Muscle layer of duodenum (tissue), 2 donors: Measurements from ENCODE around the gene NAA38.

Source experiments
- H3K27ac ChIP-seq: one replicate; pipeline ENCODE4 v1.7.0; 2013; ENCODE audit warnings: mild to moderate bottlenecking, low read length
- H3K27me3 ChIP-seq: one replicate; pipeline ENCODE4 v1.7.0; 2013; ENCODE audit warnings: low read depth, mild to moderate bottlenecking, control low read depth, low read length
- H3K36me3 ChIP-seq, 2 donors: one replicate each; pipeline ENCODE4 v1.7.0; 2013; ENCODE audit warnings: low read length in 2 of 2, control low read depth in 1 of 2, mild to moderate bottlenecking in 1 of 2; ENCODE audit not compliant: insufficient read depth in 2 of 2, control insufficient read depth in 1 of 2
- H3K4me1 ChIP-seq, 2 donors: one replicate each; pipeline ENCODE4 v1.7.0; 2013; ENCODE audit warnings: low read length in 2 of 2, mild to moderate bottlenecking in 2 of 2, control low read depth in 1 of 2, moderate library complexity in 1 of 2; ENCODE audit not compliant: insufficient read depth in 2 of 2, control insufficient read depth in 1 of 2
- H3K4me3 ChIP-seq, 2 donors: one replicate each; pipeline ENCODE4 v1.7.0; 2013; ENCODE audit warnings: low read length in 2 of 2, low read depth in 1 of 2, mild to moderate bottlenecking in 1 of 2
- H3K9me3 ChIP-seq, 2 donors: one replicate each; pipeline ENCODE4 v1.7.0; 2013; ENCODE audit warnings: low read length in 2 of 2, control low read depth in 1 of 2, mild to moderate bottlenecking in 1 of 2; ENCODE audit not compliant: control insufficient read depth in 1 of 2
- donor health status: healthy.

The NAA38 gene

DNA sequence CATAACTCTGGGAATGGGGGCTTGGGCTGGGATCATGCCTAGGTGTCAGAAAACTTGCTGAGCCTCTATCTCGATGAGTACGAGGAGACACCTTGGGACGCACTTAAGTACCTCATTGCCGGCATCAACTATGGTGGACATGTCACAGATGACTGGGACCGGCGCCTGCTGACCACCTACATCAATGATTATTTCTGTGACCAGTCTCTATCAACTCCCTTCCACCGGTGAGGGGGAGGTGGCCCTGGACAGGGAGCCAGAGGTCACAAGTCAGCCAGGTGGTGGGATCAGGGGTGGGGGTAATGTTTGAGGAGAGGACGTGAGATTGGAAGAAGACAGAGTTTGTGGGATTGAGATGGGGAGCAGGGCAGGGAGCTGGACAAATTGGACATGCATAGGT, 26.7 kb downstream of the NAA38 start:
- Histone ChIP-seq H3K4me3 (no peak overlapping the region), H3K27me3 (no peaks in the 10 kb centered on the region), H3K4me1 (peaks cover 0 to 8% of the 10 kb centered on the region in 2 donors)

DNA sequence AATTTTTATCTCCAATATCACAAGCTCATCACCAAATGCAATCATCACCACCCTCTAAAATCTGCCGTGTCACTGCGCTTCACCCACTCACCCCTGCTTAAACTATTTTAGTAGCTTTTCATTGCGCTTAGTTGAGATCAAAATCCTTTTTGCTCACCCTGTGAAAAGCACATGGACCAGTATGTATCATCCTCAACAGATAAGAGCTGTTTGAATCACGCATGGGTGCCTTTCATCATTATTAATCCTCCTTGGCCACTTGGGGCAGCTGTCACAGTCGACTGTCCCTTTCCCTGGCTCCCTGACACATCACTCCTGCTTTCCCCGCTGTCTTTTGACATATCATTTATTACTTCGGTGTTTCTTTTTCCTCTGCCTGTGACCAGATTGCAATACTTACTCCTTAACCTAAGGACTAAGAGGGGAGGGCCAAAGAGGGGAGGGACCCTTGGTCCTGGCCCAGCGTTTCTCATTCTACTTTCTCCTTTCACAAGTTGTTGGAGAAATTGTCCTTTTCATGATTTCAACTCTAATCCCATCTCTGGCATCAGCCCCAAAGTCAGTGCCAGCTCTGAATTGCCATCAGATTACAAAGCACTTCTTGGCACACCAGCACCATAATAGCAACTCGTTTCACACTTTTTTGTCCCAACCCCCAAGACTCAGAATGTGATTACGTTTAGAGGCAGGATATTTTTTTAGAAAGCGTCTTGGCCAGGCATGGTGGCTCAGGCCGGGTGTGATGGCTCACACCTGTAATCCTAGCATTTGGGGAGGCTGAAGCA, 32.0 kb downstream of the NAA38 start:
- Histone ChIP-seq H3K27me3 (no peaks in the 10 kb centered on the region), H3K36me3 (no peaks in the 10 kb centered on the region), H3K27ac (no peak overlapping the region), H3K4me3 (no peak overlapping the region), H3K4me1 (no peaks in the 10 kb centered on the region), H3K9me3 (no peaks in the 10 kb centered on the region)

More for the DNA sequence above, 26.7 kb downstream of the NAA38 start:
- H3K36me3 ChIP-seq, result no peaks in the 10 kb centered on the region
- H3K9me3 ChIP-seq, result no peaks in the 10 kb centered on the region
- no peak overlapping the region for H3K27ac ChIP-seq

DNA sequence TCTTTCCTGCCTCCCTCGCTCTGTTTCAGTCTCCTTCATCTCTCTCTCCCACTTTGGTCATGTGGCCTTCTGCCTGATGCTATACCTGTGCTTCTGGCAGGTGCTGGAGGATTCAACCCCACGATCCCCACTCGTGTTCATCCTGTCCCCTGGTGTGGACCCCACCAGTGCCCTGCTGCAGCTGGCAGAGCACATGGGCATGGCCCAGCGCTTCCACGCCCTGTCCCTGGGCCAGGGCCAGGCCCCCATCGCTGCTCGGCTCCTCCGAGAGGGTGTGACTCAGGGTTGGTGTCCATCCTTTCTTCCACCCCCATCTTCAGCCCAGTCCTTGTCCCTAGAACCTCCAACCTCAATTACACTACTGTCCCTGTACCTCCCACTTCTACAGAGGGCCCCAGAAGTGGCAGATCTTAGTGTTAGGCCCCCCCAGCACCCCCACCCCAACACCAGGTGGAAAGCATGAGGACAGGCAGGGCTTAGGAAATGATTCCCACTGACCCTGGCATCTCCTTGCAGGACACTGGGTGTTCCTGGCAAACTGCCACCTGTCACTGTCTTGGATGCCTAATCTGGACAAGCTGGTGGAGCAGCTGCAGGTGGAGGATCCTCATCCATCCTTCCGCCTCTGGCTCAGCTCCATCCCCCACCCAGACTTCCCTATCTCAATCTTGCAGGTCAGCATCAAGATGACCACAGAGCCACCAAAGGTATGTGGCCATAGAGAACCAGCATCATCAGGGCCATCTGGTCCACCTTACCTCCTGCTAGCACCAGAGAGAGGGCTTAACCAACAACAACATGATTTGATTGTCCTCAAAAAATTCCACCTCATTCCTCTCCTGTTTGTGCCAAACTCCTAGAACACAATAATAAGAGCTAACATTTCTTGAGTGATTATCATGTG, 33.1 kb downstream of the NAA38 start:
- no peaks in the 10 kb centered on the region for H3K27me3 ChIP-seq
- H3K4me1 ChIP-seq, result no peaks in the 10 kb centered on the region
- no peak overlapping the region for H3K4me3 ChIP-seq
- H3K27ac ChIP-seq, result no peak overlapping the region
- no peaks in the 10 kb centered on the region for H3K36me3 ChIP-seq
- H3K9me3 ChIP-seq, result no peaks in the 10 kb centered on the region

GRCh38 chr17:7823581-7824001, 33.8 kb downstream of the NAA38 start:
- Histone ChIP-seq H3K27me3 (no peaks in the 10 kb centered on the region), H3K4me3 (no peak overlapping the region), H3K36me3 (no peaks in the 10 kb centered on the region), H3K9me3 (no peaks in the 10 kb centered on the region), H3K27ac (no peak overlapping the region), H3K4me1 (no peaks in the 10 kb centered on the region)

GRCh38 chr17:7822126-7822525, 35.2 kb downstream of the NAA38 start:
- no peaks in the 10 kb centered on the region for H3K4me1 ChIP-seq
- no peak overlapping the region for H3K27ac ChIP-seq
- H3K36me3 ChIP-seq, result no peaks in the 10 kb centered on the region
- no peak overlapping the region for H3K4me3 ChIP-seq
- H3K9me3 ChIP-seq, result no peaks in the 10 kb centered on the region
- no peaks in the 10 kb centered on the region for H3K27me3 ChIP-seq

DNA sequence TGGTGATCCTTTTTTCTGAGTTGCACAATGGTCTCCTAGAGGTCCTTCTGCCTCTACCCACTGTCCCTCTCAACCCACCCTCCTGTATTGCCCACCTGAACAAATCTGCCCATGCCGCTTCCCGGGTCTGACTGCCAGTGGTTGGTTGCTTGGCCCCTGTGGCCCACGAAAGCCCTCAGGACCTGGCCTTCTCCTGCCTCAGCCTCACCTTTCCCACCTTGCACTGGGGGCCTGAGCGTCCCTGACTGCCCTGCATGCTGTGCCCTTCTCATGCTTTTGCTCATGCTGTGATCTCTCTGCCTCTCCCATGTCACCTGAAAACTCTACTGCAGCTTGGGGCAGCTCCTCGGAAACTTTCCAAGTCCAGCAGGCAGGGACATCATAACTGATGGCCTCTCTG, 37.1 kb downstream of the NAA38 start:
- Histone ChIP-seq H3K36me3 (no peaks in the 10 kb centered on the region), H3K4me1 (no peaks in the 10 kb centered on the region), H3K27ac (no peak overlapping the region), H3K9me3 (no peaks in the 10 kb centered on the region), H3K27me3 (no peaks in the 10 kb centered on the region), H3K4me3 (no peak overlapping the region)

GRCh38 chr17:7818746-7819645, 38.4 kb downstream of the NAA38 start:
- no peak overlapping the region for H3K4me3 ChIP-seq
- H3K27me3 ChIP-seq, result no peaks in the 10 kb centered on the region
- no peak overlapping the region for H3K27ac ChIP-seq
- H3K36me3 ChIP-seq, result no peaks in the 10 kb centered on the region
- no peaks in the 10 kb centered on the region for H3K4me1 ChIP-seq
- no peaks in the 10 kb centered on the region for H3K9me3 ChIP-seq

- H3K4me1 ChIP-seq, result no peaks in the 10 kb centered on the region
- H3K36me3 ChIP-seq, result no peaks in the 10 kb centered on the region
- H3K27me3 ChIP-seq, result no peaks in the 10 kb centered on the region
- no peaks in the 10 kb centered on the region for H3K9me3 ChIP-seq
- H3K4me3 ChIP-seq, result no peak overlapping the region
- H3K27ac ChIP-seq, result no peak overlapping the region
Measured at GRCh38 chr17:7818026-7818425, 39.3 kb downstream of the NAA38 start.

- H3K27me3 ChIP-seq, result no peaks in the 10 kb centered on the region
- no peak overlapping the region for H3K4me3 ChIP-seq
- no peaks in the 10 kb centered on the region for H3K9me3 ChIP-seq
- H3K36me3 ChIP-seq, result no peaks in the 10 kb centered on the region
- no peaks in the 10 kb centered on the region for H3K4me1 ChIP-seq
- no peak overlapping the region for H3K27ac ChIP-seq
Measured at GRCh38 chr17:7817643-7817964, 39.8 kb downstream of the NAA38 start.

- Histone ChIP-seq H3K4me1 (no peaks in the 10 kb centered on the region), H3K27me3 (no peaks in the 10 kb centered on the region), H3K36me3 (no peaks in the 10 kb centered on the region), H3K4me3 (no peak overlapping the region), H3K9me3 (no peaks in the 10 kb centered on the region), H3K27ac (no peak overlapping the region)
Measured at GRCh38 chr17:7816926-7817642, 40.3 kb downstream of the NAA38 start.
